Measurements from ENCODE around the gene EHBP1L1. TPM values are rescaled to one million over a fixed set of nuclear protein-coding genes. Genes with fewer than 3 reads are reported as not detected.

Gene EHBP1L1
- total RNA-seq (2014; rRNA removed; shearing (Covaris generic)) = 16.8 and 18.5 TPM in 2 replicates

DNA sequence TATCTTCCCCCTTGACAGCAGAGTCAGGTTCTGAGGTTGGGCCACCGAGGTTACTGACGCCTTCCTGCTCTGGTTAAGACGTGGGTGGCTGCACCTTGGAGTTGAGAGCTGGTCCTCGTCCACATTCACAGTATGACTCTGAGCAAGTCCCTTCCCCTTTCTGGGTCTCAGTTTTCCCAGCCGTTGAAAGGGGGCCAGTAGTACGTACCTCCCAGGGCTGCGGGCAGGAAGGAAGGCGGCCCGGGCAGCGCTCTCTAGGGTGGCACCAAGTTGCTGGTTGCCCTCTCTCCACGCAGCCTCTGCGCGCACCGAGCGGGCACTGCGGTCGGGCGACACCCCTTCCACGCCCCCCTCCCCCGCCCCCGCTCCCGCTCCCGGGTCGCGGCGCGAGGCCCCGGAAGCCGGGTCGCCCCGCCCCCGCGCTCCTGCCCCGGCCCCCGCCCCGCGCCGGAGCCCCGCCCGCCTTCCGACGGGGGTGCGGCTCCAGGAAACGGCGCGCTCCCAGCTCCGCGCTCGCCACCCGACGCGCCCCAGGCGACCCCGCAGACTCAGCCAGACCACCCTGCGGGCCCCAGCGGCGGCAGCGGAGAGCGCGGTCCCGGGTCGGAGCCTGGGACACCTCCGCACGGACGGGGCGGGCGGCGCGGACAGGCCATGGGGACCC is at the start of gene EHBP1L1:
EHBP1L1 (plus strand) TSS at position 486 of the 664 bp plus-strand sequence. CDS start 250 bp downstream, outside the sequence.
- Histone ChIP-seq H3K27ac (peak within 1 kb of the TSS; percentile 24), H3K27me3 (no peaks in the 10 kb centered on the region), H3K4me3 (peak within 1 kb of the TSS; percentile 66), H3K9me3 (replicated peaks) (no peaks in the 10 kb centered on the region), H3K4me1 (peaks cover 37% of the 10 kb centered on the region), H3K36me3 (no peaks in the 10 kb centered on the region)
- peak in 1 of 2 experiments; percentile 55 for DNase-seq

DNA sequence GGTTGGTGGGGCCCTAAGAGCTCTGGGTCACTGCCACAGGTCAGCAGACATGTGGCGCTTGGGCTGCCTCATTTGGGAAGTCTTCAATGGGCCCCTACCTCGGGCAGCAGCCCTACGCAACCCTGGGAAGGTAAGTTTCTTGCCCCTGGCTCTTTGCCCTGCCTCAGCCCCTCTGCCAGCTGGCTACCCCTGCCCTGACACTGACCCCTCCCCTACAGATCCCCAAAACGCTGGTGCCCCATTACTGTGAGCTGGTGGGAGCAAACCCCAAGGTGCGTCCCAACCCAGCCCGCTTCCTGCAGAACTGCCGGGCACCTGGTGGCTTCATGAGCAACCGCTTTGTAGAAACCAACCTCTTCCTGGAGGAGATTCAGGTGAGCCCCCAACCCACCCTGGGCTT is 49.1 kb upstream of the EHBP1L1 start:
- H3K4me3 ChIP-seq = no peak overlapping the region

DNA sequence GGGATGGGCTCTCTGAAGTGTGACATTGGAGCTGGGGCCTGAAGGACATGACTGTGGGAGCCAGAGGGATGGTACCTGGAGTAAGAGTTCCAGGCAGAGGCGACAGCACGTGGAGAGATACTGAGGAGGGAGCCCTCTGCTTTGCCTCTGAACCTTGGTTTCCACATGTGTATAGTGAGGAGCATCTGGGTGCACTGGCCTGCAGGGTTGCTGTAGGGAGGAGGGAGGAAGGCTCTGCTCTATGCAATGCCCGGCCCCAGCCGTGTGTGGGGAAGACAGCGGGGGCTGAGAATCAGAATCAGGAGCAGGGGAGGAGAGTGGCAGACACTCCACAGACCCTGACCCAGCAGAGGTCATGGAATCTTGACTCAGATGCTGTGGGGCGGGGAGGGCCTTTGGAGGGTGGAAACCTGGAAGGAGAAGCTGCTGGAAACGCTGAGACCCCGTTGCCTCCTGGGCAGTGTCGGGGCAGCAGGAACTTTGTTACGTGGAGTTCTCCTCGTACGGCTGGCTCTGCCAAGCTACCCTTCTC is 47.0 kb upstream of the EHBP1L1 start:
- H3K9me3 ChIP-seq (replicated peaks) = no peaks in the 10 kb centered on the region
- no peak overlapping the region for H3K4me3 ChIP-seq
- no peaks in the 10 kb centered on the region for H3K27me3 ChIP-seq
- H3K36me3 ChIP-seq = peaks cover 15% of the 10 kb centered on the region
- DNase-seq = no peak
- peaks cover 4% of the 10 kb centered on the region; the same call in 1 of the 2 replicates for H3K4me1 ChIP-seq
- H3K27ac ChIP-seq = no peak overlapping the region

More for the DNA sequence above, 49.1 kb upstream of the EHBP1L1 start:
- H3K27ac ChIP-seq = no peak overlapping the region
- peaks cover 4% of the 10 kb centered on the region; the same call in 1 of the 2 replicates for H3K4me1 ChIP-seq
- no peak for DNase-seq
- peaks cover 8% of the 10 kb centered on the region; the same call in 1 of the 2 replicates for H3K36me3 ChIP-seq
- H3K27me3 ChIP-seq = no peaks in the 10 kb centered on the region
- no peaks in the 10 kb centered on the region for H3K9me3 ChIP-seq (replicated peaks)

DNA sequence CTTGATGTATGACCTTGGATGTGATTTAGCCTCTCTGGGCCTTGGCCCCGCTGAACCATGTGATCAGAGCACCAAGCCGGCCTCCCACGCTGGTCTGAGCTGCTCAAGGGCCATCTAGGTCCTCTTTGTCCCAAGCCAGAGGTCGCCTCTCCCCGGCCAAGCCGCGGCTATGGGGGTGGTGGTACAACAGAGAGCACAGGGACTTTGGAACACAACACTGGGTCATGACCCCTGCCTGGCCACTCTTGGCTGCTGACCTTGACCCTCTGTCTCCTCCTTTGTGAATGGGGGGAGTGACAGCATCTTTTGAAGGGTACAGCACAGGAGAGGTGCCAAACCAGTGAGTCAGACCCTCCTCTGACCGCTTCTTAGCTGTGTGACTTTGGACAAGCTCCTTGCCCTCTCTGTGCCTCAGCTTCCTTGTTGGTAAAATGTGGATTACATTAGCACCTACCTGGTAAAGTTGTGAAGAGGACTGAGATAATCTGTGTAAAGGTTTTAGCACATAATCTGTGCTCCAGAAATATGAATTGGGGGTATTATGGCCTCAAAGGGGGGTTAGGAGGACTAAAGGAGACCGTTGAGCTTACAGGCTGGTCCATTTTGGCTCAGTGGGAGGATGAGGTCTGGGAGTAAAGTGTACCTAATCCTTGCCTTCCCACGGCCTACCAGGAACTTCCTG is 46.2 kb upstream of the EHBP1L1 start:
- no peak for DNase-seq
- no peaks in the 10 kb centered on the region for H3K27me3 ChIP-seq
- H3K27ac ChIP-seq = no peak overlapping the region
- peaks cover 15% of the 10 kb centered on the region for H3K36me3 ChIP-seq
- H3K4me3 ChIP-seq = no peak overlapping the region
- no peaks in the 10 kb centered on the region for H3K9me3 ChIP-seq (replicated peaks)
- H3K4me1 ChIP-seq = peaks cover 4% of the 10 kb centered on the region; the same call in 1 of the 2 replicates

DNA sequence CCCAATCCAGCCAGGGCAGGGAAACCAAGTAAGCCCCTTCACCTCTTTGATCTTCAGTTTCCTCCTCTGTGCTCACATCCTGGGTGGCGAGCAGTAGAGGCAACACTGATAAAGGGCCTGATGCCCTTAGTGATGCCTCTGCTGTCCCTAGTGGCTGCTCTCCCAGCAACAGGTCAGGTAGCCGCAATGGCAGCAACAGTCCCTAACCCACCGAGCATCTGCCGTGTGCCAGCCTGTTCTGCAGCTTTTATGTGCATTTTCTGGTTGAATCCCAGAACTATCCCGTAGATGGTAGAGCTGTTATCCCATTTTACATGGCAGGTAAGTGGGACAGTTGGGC is 45.7 kb upstream of the EHBP1L1 start:
- no peak overlapping the region for H3K27ac ChIP-seq
- peaks cover 15% of the 10 kb centered on the region for H3K36me3 ChIP-seq
- no peak for DNase-seq
- no peaks in the 10 kb centered on the region for H3K9me3 ChIP-seq (replicated peaks)
- H3K27me3 ChIP-seq = no peaks in the 10 kb centered on the region
- peaks cover 4% of the 10 kb centered on the region; the same call in 1 of the 2 replicates for H3K4me1 ChIP-seq
- H3K4me3 ChIP-seq = no peak overlapping the region

DNA sequence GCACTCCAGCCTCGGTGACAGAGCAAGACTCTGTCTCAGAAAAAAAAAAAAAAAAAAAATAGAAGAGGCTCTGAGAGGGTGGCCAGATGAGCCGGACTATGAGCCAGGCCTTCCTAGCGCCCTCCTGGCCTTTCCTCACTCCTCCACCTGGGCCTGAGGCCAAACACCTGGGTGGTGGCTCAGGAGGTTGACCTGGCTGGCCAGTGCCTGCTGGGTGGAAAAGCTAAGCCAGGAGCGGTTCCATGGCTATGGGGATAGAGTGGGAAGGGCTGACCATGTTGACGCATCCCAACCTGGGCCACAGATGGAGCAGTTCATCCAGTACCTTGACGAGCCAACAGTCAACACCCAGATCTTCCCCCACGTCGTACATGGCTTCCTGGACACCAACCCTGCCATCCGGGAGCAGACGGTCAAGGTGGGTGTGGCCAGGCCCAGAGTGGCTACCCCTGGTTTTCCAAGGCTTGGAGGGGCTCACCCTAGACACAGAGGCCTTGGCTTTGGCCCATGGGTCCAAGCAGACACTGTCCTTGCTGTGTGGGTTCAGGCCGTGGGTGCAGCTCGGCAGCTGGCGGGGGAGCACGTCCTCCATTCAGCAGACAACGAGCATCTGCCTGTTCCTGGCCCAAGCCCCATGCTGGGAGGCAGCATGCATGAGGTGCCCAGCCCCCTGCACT is 43.3 kb upstream of the EHBP1L1 start:
- H3K4me3 ChIP-seq = no peak overlapping the region
- no peaks in the 10 kb centered on the region for H3K9me3 ChIP-seq (replicated peaks)
- no peak overlapping the region for H3K27ac ChIP-seq
- peaks cover 15% of the 10 kb centered on the region for H3K36me3 ChIP-seq
- H3K4me1 ChIP-seq = peaks cover 7% of the 10 kb centered on the region
- no peak for DNase-seq
- H3K27me3 ChIP-seq = no peaks in the 10 kb centered on the region

DNA sequence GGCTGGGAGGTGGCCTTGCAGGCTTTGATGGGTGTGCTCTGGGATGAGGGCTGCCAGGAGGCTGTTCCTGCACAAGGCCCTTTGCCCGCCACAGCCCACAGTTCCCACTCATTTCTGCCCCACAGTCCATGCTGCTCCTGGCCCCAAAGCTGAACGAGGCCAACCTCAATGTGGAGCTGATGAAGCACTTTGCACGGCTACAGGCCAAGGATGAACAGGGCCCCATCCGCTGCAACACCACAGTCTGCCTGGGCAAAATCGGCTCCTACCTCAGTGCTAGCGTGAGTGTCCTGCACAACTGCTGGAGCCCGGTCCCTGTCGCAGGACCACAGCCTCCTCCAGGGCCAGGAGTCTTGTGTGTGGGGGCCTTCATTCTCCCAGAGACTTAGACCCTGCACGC is 40.8 kb upstream of the EHBP1L1 start:
- DNase-seq = no peak
- Histone ChIP-seq H3K9me3 (replicated peaks) (no peaks in the 10 kb centered on the region), H3K27me3 (no peaks in the 10 kb centered on the region), H3K27ac (no peak overlapping the region), H3K4me3 (no peak overlapping the region), H3K4me1 (peaks cover 14% of the 10 kb centered on the region), H3K36me3 (peaks cover 22% of the 10 kb centered on the region)

DNA sequence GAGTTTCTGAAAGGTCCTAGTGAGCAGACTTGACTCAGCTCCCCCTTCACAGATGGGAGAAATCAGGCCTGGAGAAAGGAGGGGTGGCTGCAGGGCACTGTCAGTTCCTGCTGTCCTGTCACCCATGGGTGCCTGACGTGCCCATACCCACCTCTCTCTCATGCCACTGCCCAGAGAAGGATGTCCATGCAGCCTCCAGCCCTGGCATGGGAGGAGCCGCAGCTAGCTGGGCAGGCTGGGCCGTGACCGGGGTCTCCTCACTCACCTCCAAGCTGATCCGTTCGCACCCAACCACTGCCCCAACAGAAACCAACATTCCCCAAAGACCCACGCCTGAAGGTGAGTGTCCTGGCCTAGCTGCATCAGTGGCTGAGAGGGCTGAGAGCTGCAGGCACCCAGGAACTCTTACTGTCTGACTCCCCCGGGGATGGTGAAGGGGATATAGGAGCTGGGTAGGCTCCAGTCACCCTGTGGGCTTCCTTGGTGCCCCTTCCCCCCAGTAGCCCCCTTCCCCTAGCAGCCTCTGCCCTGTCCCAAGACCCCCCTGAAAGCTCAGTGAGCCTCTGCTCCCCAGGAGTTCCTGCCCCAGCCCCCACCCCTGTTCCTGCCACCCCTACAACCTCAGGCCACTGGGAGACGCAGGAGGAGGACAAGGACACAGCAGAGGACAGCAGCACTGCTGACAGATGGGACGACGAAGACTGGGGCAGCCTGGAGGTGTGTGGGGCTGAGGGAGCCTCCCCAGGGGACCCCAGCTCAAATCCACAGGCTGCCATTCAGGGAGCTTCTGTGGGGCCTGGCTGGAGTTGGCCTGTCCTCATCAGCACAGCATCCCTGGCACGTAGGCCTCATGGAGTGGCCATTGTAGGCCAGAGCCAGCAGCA is 39.2 kb upstream of the EHBP1L1 start:
- Histone ChIP-seq H3K36me3 (peaks cover 18% of the 10 kb centered on the region), H3K9me3 (replicated peaks) (no peaks in the 10 kb centered on the region), H3K27ac (no peak overlapping the region), H3K4me3 (no peak overlapping the region), H3K27me3 (no peaks in the 10 kb centered on the region), H3K4me1 (peaks cover 14% of the 10 kb centered on the region)
- DNase-seq = no peak

DNA sequence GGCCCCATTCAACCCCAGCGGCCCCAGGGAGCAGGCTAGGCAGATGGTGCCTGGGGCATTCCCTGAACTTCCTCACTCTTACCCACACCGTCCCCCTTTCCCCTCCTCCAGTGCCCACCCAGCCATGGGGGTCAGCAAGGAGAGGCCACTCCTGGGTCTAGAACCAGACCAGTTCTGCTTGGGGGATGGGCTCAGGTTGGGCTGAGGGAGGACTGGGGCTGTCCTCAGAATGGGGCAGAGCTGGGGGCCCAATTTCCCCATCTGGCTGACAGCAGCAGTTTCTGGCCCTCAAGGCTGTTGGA is 38.6 kb upstream of the EHBP1L1 start:
- H3K4me3 ChIP-seq = no peak overlapping the region
- no peak for DNase-seq
- peaks cover 18% of the 10 kb centered on the region for H3K36me3 ChIP-seq

DNA sequence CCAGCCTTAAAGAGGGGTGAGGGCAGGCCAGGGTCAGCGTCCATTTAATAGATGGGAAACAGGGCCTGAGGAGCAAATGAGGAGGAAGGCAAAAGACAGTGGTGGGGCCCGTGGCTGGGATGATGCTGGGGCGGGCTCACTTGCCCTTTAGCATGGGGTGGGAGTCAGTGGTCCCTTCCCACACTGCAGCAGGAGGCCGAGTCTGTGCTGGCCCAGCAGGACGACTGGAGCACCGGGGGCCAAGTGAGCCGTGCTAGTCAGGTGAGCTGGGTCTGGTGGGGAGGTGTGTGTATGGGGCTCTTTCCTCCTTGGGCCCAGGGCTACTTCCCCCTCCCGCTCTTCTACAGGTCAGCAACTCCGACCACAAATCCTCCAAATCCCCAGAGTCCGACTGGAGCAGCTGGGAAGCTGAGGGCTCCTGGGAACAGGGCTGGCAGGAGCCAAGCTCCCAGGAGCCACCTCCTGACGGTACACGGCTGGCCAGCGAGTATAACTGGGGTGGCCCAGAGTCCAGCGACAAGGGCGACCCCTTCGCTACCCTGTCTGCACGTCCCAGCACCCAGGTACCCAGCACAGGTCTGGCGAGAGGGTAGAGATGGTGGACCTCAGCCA is 38.1 kb upstream of the EHBP1L1 start:
- peaks cover 14% of the 10 kb centered on the region for H3K4me1 ChIP-seq
- peak; percentile 75 to 76 for DNase-seq
- peaks cover 14% of the 10 kb centered on the region for H3K36me3 ChIP-seq
- H3K27ac ChIP-seq = no peak overlapping the region; the same call in 1 of the 2 replicates
- H3K27me3 ChIP-seq = no peaks in the 10 kb centered on the region
- H3K4me3 ChIP-seq = no peak overlapping the region
- H3K9me3 ChIP-seq (replicated peaks) = no peaks in the 10 kb centered on the region

More for the DNA sequence above, 38.6 kb upstream of the EHBP1L1 start:
- H3K27ac ChIP-seq = no peak overlapping the region
- H3K9me3 ChIP-seq (replicated peaks) = no peaks in the 10 kb centered on the region
- no peaks in the 10 kb centered on the region for H3K27me3 ChIP-seq
- peaks cover 14% of the 10 kb centered on the region for H3K4me1 ChIP-seq

DNA sequence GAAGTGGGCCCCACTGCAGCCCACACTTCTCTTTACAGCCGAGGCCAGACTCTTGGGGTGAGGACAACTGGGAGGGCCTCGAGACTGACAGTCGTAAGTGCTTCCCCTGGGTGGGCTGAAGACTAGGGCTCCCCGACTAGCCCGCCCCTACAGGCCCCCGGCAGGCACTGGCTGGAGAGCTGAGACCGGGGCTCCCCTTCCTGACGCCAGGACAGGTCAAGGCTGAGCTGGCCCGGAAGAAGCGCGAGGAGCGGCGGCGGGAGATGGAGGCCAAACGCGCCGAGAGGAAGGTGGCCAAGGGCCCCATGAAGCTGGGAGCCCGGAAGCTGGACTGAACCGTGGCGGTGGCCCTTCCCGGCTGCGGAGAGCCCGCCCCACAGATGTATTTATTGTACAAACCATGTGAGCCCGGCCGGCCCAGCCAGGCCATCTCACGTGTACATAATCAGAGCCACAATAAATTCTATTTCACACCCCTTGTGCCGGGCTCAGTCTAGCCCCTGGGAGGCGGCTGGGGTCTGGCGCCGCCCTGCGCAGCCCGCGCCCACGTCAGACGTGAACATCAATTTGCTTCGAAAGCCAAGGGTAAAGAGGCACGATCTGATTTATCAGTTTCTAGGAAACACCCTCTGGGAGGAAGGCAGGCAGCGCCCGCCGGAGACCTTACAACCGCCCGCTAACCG is 37.5 kb upstream of the EHBP1L1 start:
- Histone ChIP-seq H3K27me3 (no peaks in the 10 kb centered on the region), H3K4me3 (no peak overlapping the region), H3K4me1 (peaks cover 14% of the 10 kb centered on the region), H3K27ac (no peak overlapping the region; the same call in 1 of the 2 replicates), H3K9me3 (replicated peaks) (no peaks in the 10 kb centered on the region), H3K36me3 (peaks cover 11% of the 10 kb centered on the region)
- DNase-seq = no peak

DNA sequence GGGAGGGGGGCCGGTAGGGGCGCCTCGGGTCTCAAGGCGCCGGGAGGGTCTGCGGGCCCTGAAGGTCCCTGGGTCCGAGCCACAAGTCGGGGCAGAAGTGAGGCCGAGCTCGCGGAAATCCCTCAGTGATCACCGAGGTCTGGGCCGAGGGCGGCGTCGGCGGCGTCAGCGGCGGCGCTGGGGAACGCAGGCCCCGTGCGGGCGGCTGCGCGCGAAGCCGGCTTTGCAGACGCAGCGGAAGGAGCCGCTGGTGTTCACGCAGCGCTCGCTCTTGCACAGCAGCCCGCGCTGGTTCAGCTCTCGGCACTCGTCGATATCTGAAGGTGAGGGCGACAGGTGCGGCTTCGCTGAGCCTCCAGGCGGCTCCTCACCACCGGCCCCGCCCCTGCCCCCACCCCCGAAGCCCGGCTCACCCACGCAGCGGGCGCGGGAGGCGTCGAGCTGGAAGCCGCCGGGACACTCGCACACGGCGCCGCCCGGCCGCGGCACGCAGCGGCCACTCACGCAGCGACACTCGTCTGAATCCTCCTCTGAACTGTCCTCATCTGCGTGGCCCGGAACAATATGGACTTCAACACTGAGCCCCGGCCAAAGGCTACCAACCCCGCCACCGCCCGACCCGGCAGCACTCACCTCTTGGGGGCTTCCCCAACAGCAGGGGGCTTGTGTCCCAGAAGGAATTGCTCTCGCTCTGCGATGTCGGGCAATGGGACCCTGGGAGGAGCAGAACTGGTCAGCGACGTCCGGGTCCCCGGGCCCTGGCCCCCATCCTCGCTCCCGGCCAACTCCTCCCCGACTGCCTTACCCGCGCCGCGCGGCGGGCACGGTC is 36.7 kb upstream of the EHBP1L1 start:
- H3K27ac ChIP-seq = no peak overlapping the region
- H3K9me3 ChIP-seq (replicated peaks) = no peaks in the 10 kb centered on the region
- H3K4me1 ChIP-seq = peaks cover 14% of the 10 kb centered on the region
- H3K4me3 ChIP-seq = no peak overlapping the region
- no peak for DNase-seq
- no peaks in the 10 kb centered on the region for H3K27me3 ChIP-seq
- H3K36me3 ChIP-seq = peaks cover 11% of the 10 kb centered on the region

DNA sequence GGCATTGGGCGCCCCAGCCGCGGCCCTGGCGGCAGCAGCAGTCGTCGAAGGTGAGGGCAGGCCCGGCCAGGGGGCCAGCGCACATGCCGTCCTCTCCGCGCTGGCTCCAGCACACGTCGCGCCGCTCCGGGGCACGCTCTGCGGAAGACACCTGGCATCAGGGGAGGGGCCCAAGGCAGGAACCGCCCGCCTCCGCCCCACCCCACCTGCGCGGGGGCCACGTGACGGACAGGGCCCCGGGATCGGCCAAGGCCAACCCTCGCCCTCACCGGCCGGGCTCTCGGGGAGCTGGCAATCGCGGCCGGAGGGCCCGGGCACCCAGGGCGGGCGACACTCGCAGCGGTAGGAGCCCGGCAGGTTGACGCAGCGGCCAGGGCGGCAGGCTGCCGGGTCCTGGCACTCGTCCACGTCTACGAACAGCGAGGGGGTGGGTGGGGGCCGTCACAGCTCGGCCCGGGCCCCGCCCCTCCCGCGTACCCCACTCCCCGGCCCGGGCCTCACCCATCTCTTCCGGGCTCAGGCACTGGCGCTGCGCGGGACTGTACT is 36.0 kb upstream of the EHBP1L1 start:
- Histone ChIP-seq H3K4me3 (no peak overlapping the region), H3K9me3 (replicated peaks) (no peaks in the 10 kb centered on the region), H3K27ac (no peak overlapping the region), H3K36me3 (peaks cover 11% of the 10 kb centered on the region), H3K27me3 (no peaks in the 10 kb centered on the region), H3K4me1 (peaks cover 14% of the 10 kb centered on the region)
- no peak for DNase-seq

Data from SJCRH30 (cell line).